Measurements from ENCODE around the gene CCNA1. TPM values are rescaled to one million over a fixed set of nuclear protein-coding genes. Genes with fewer than 3 reads are reported as not detected.

Gene CCNA1
- total RNA-seq = 0.27 to 0.38 TPM in 2 of 3 replicates, not detected in the other
- long read RNA-seq = 0 reads

GRCh38 chr13:36432106-36432544, at the start of gene CCNA1:
Gene CCNA1, plus strand, starts transcription at chr13:36432495. Its CDS starts 562 bp downstream, at chr13:36433057.
- no peak within 1 kb of the TSS for H3K27ac Mint-ChIP-seq (ENCODE audit: unreplicated experiment)
- H3K27me3 Mint-ChIP-seq (ENCODE audit: low read depth) = peaks cover 59% of the 10 kb centered on the region
- no peak for TF ChIP-seq CTCF (IDR thresholded peaks at IDR 0.05)
- H3K9me3 Mint-ChIP-seq (ENCODE audit: low read depth) = peaks cover 2% of the 10 kb centered on the region
- peak within 1 kb of the TSS; percentile 63 for H3K4me3 Mint-ChIP-seq (ENCODE audit: unreplicated experiment)
- DNase-seq (ENCODE audit: low spot score) = no peak
- no peaks in the 10 kb centered on the region for H3K36me3 Mint-ChIP-seq (ENCODE audit: low read depth)
- H3K4me1 Mint-ChIP-seq (ENCODE audit: low read depth) = peaks cover 15% of the 10 kb centered on the region

DNA sequence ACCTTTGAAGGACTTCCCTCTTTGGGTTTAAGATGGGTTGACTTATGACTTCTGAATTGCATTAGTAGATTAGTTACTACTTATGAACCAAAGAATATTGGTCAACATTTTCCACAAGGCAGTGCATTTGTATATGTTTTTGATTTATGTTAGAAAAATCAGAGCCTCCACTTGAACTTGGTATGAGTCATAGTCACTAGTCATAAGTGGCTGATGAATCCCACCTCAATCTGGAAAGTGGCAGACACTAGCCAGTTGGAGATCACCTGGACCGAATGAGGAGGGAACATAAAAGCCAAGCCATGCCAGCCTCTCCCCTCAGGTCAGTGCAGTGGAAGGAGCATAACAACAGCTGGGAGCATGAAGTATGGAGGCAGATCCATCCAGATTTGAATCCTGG, 46.8 kb upstream of the CCNA1 start:
- TF ChIP-seq CTCF (IDR thresholded peaks at IDR 0.05) = no peak
- Mint-ChIP-seq H3K4me3 (ENCODE audit: unreplicated experiment) (no peak overlapping the region), H3K4me1 (ENCODE audit: low read depth) (no peaks in the 10 kb centered on the region), H3K27ac (ENCODE audit: unreplicated experiment) (no peak overlapping the region), H3K36me3 (ENCODE audit: low read depth) (peaks cover 2% of the 10 kb centered on the region), H3K9me3 (ENCODE audit: low read depth) (no peaks in the 10 kb centered on the region), H3K27me3 (ENCODE audit: low read depth) (peaks cover 17% of the 10 kb centered on the region)
- no peak for DNase-seq (ENCODE audit: low spot score)

GRCh38 chr13:36395280-36395679, 37.0 kb upstream of the CCNA1 start:
- Mint-ChIP-seq H3K36me3 (ENCODE audit: low read depth) (peaks cover 1% of the 10 kb centered on the region), H3K27me3 (ENCODE audit: low read depth) (peaks cover 11% of the 10 kb centered on the region), H3K27ac (ENCODE audit: unreplicated experiment) (no peak overlapping the region), H3K4me3 (ENCODE audit: unreplicated experiment) (no peak overlapping the region), H3K9me3 (ENCODE audit: low read depth) (peaks cover 9% of the 10 kb centered on the region), H3K4me1 (ENCODE audit: low read depth) (peaks cover 6% of the 10 kb centered on the region)
- TF ChIP-seq CTCF (IDR thresholded peaks at IDR 0.05) = peak; percentile 82
- no peak for DNase-seq (ENCODE audit: low spot score)

GRCh38 chr13:36405151-36405550, 27.1 kb upstream of the CCNA1 start:
- peaks cover 5% of the 10 kb centered on the region for H3K9me3 Mint-ChIP-seq (ENCODE audit: low read depth)

DNA sequence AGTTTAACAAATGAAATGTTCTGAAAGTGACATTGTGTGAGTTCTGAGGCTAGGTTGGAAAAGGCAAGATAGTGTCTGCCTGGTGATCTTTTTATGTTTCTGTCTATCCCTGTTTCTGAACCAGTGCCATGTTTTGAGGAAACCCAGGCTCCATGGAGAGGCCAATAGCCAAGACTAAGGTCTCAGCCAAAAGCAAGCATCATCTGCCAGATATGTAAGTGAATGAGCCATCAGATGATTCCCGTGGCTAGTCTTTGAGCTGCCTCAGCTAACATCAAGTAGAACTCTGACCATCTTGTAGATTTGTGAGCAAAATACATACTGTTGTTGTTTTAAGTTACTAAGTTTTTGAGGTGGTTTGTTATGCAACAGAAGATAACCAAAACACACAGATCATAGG, 19.6 kb upstream of the CCNA1 start:
- H3K9me3 Mint-ChIP-seq (ENCODE audit: low read depth) = peaks cover 17% of the 10 kb centered on the region
- TF ChIP-seq CTCF (IDR thresholded peaks at IDR 0.05) = no peak
- no peak overlapping the region for H3K4me3 Mint-ChIP-seq (ENCODE audit: unreplicated experiment)

More at GRCh38 chr13:36405151-36405550, 27.1 kb upstream of the CCNA1 start:
- peaks cover 32% of the 10 kb centered on the region for H3K27me3 Mint-ChIP-seq (ENCODE audit: low read depth)
- TF ChIP-seq CTCF (IDR thresholded peaks at IDR 0.05) = no peak
- H3K36me3 Mint-ChIP-seq (ENCODE audit: low read depth) = peaks cover 2% of the 10 kb centered on the region
- no peaks in the 10 kb centered on the region for H3K4me1 Mint-ChIP-seq (ENCODE audit: low read depth)
- no peak overlapping the region for H3K27ac Mint-ChIP-seq (ENCODE audit: unreplicated experiment)
- DNase-seq (ENCODE audit: low spot score) = no peak
- H3K4me3 Mint-ChIP-seq (ENCODE audit: unreplicated experiment) = no peak overlapping the region

More for the DNA sequence above, 19.6 kb upstream of the CCNA1 start:
- H3K27ac Mint-ChIP-seq (ENCODE audit: unreplicated experiment) = no peak overlapping the region
- peaks cover 29% of the 10 kb centered on the region for H3K27me3 Mint-ChIP-seq (ENCODE audit: low read depth)
- peaks cover under 1% of the 10 kb centered on the region for H3K4me1 Mint-ChIP-seq (ENCODE audit: low read depth)
- DNase-seq (ENCODE audit: low spot score) = no peak
- H3K36me3 Mint-ChIP-seq (ENCODE audit: low read depth) = peaks cover 3% of the 10 kb centered on the region
